PC-3 (cell line): Measurements from ENCODE around the gene RIPPLY3. TPM values are rescaled to one million over a fixed set of nuclear protein-coding genes. Genes with fewer than 3 reads are reported as not detected.
"Not testable (repeated sequence)": the region's sequence is repeated elsewhere in the genome, so short reads cannot be mapped to it uniquely, and the experiment has no call there.

ENCODE experiments used
- ATAC-seq: fragments of 200-7000 bp; cut with Tn5 transposase; 2 replicates; pipeline ENCODE4 v1.9.1; 2020; ENCODE audit warnings: mild to moderate bottlenecking, moderate library complexity
- BruUV-seq: library from RNA; stranded (reverse); fragments of 400-500 nt; replicated peaks from 2 replicates; lab custom pipeline; 2021; lab: Mats Ljungman, UMichigan
- CTCF ChIA-PET: fragments of 300-600 bp; sonication (Branson Sonifier 250); formaldehyde crosslinking; loops from one replicate; lab custom pipeline; 2022; ENCODE audit warnings: antibody characterized with exemption; lab: Charles Lee
- POLR2A ChIA-PET: fragments of 300-600 bp; sonication (Branson Sonifier 250); formaldehyde crosslinking; loops from one replicate; lab custom pipeline; 2022; ENCODE audit warnings: antibody characterized with exemption; ENCODE audit not compliant: unreplicated experiment; lab: Charles Lee
- DNase-seq: peaks from one replicate; pipeline ENCODE4 v3.0.0-alpha.2; 2015
- H2AFZ ChIP-seq: fragments of 300-600 bp; sonication (generic); 2 replicates; pipeline ENCODE4 v1.6.0; 2016; ENCODE audit warnings: antibody characterized with exemption, low read length
- H3F3A ChIP-seq: fragments of 300-600 bp; sonication (generic); one replicate; pipeline ENCODE4 v1.6.0; 2017; ENCODE audit warnings: antibody characterized with exemption, low read length, control low read depth, mild to moderate bottlenecking; ENCODE audit not compliant: unreplicated experiment
- H3K27ac ChIP-seq: fragments of 300-600 bp; sonication (generic); 2 replicates; pipeline ENCODE4 v1.5.1; 2016; ENCODE audit warnings: mild to moderate bottlenecking, low read length
- H3K27me3 ChIP-seq: fragments of 300-600 bp; sonication (generic); 2 replicates; pipeline ENCODE4 v1.6.1; 2016; ENCODE audit warnings: low read length, mixed read lengths
- H3K36me3 ChIP-seq: fragments of 300-600 bp; sonication (generic); 2 replicates; pipeline ENCODE4 v1.6.1; 2016; ENCODE audit warnings: low read depth, mixed run types, low read length, mixed read lengths
- H3K4me1 ChIP-seq: fragments of 300-600 bp; sonication (generic); 2 replicates; pipeline ENCODE4 v1.5.1; 2016; ENCODE audit warnings: low read length; ENCODE audit not compliant: insufficient read depth
- H3K4me2 ChIP-seq: fragments of 300-600 bp; sonication (generic); 2 replicates; pipeline ENCODE4 v1.6.0; 2016; ENCODE audit warnings: low read length
- H3K4me3 ChIP-seq: fragments of 300-600 bp; sonication (generic); 2 replicates; pipeline ENCODE4 v1.5.1; 2016; ENCODE audit warnings: mild to moderate bottlenecking, low read length, mixed read lengths
- H3K79me2 ChIP-seq: fragments of 300-600 bp; sonication (generic); 2 replicates; pipeline ENCODE4 v1.6.1; 2017; ENCODE audit warnings: low read length, mixed read lengths
- H3K9ac ChIP-seq: fragments of 300-600 bp; sonication (generic); 2 replicates; pipeline ENCODE4 v1.6.0; 2016; ENCODE audit warnings: mild to moderate bottlenecking, low read length
- H3K9me2 ChIP-seq: fragments of 300-600 bp; sonication (generic); replicated peaks from 2 replicates; pipeline ENCODE4 v1.6.1; 2016; ENCODE audit warnings: mixed run types, low read length, mixed read lengths
- H3K9me3 ChIP-seq: fragments of 300-600 bp; sonication (generic); 2 replicates; pipeline ENCODE4 v1.6.1; 2016; ENCODE audit warnings: low read length, mixed read lengths
- H4K20me1 ChIP-seq: fragments of 300-600 bp; sonication (generic); 2 replicates; pipeline ENCODE4 v1.6.1; 2016; ENCODE audit warnings: low read length, mixed read lengths
- EZH2 ChIP-seq: fragments of 300-600 bp; sonication (generic); IDR thresholded peaks from one replicate; pipeline ENCODE4 v1.6.1; 2017; ENCODE audit warnings: antibody characterized with exemption, mild to moderate bottlenecking, low read length; ENCODE audit not compliant: unreplicated experiment
- EZH2phosphoT487 ChIP-seq: fragments of 300-600 bp; sonication (generic); IDR thresholded peaks from 2 replicates; pipeline ENCODE4 v1.6.1; 2018; ENCODE audit warnings: mild to moderate bottlenecking, antibody characterized with exemption, low read length, borderline replicate concordance
- intact Hi-C: fragments of 100-400 bp; cut with micrococcal nuclease; formaldehyde crosslinking; loops from 2 replicates; pipeline ENCODE4 v1.9.0; 2023
- total RNA-seq: library from RNA; depleted of rRNA; stranded (reverse); fragments of >200 nt; gene quantifications from 2 replicates; pipeline ENCODE4 v1.2.3, GENCODE V29; 2014
- TF ChIP-seq, protein P1 (sequence below): fragments of 300-600 bp; sonication (generic); conservative IDR thresholded peaks from 2 replicates; pipeline ENCODE4 v1.5.1; 2017; ENCODE audit warnings: antibody characterized with exemption, low read depth, mild to moderate bottlenecking, low read length

The RIPPLY3 gene
- total RNA-seq, 1 experiment from 2014 or later = 10.0 TPM

GRCh38 chr21:36999131-36999898 lies 7.2 kb upstream of the RIPPLY3 start:
- BruUV-seq = no TSS peak
- Histone ChIP-seq H3K9me3 (no peaks in the 10 kb centered on the region), H3K9me2 (no peaks in the 10 kb centered on the region), H2AFZ (no peak overlapping the region), H3K27me3 (no peaks in the 10 kb centered on the region), H3K4me3 (no peak overlapping the region), H3K9ac (no peak overlapping the region), H3K4me1 (no peaks in the 10 kb centered on the region), H3K4me2 (no peak overlapping the region), H3K36me3 (no peaks in the 10 kb centered on the region), H4K20me1 (no peaks in the 10 kb centered on the region), H3K79me2 (no peaks in the 10 kb centered on the region), H3F3A (no peaks in the 10 kb centered on the region), H3K27ac (no peak overlapping the region)
- POLR2A ChIA-PET = no interaction called here
- ATAC-seq = no peak
- intact Hi-C loops = no loop called here
- TF ChIP-seq EZH2 = no peak
- TF ChIP-seq, protein P1, sequence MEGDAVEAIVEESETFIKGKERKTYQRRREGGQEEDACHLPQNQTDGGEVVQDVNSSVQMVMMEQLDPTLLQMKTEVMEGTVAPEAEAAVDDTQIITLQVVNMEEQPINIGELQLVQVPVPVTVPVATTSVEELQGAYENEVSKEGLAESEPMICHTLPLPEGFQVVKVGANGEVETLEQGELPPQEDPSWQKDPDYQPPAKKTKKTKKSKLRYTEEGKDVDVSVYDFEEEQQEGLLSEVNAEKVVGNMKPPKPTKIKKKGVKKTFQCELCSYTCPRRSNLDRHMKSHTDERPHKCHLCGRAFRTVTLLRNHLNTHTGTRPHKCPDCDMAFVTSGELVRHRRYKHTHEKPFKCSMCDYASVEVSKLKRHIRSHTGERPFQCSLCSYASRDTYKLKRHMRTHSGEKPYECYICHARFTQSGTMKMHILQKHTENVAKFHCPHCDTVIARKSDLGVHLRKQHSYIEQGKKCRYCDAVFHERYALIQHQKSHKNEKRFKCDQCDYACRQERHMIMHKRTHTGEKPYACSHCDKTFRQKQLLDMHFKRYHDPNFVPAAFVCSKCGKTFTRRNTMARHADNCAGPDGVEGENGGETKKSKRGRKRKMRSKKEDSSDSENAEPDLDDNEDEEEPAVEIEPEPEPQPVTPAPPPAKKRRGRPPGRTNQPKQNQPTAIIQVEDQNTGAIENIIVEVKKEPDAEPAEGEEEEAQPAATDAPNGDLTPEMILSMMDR = no peak
- no peak for TF ChIP-seq EZH2phosphoT487
- CTCF ChIA-PET = interaction anchor here (0.6 to 0.9 kb wide), 2 partner anchors 12 to 80 kb away, joined by 4 to 5 read pairs; no protein-coding TSS in a partner anchor
- no peak for DNase-seq

- ChIA-PET CTCF (no interaction called here), POLR2A (no interaction called here)
- no peaks in the 10 kb centered on the region for H3K9me3 ChIP-seq
- no peak for TF ChIP-seq EZH2
- TF ChIP-seq EZH2phosphoT487 = no peak
- TF ChIP-seq, protein P1 = peak; percentile 57
- no peaks in the 10 kb centered on the region for H3K36me3 ChIP-seq
- no peak overlapping the region for H3K27ac ChIP-seq
- H3K4me2 ChIP-seq = no peak overlapping the region
- intact Hi-C loops = no loop called here
- no peak overlapping the region for H2AFZ ChIP-seq
- peak; percentile 49 for DNase-seq
- BruUV-seq = no TSS peak
- no peaks in the 10 kb centered on the region for H3K27me3 ChIP-seq
- H3K9ac ChIP-seq = no peak overlapping the region
- no peaks in the 10 kb centered on the region for H3K4me1 ChIP-seq
- no peaks in the 10 kb centered on the region for H3F3A ChIP-seq
- H3K4me3 ChIP-seq = no peak overlapping the region
- no peaks in the 10 kb centered on the region for H4K20me1 ChIP-seq
- peak; percentile 67; the same call in 1 of the 2 replicates for ATAC-seq
- H3K79me2 ChIP-seq = no peaks in the 10 kb centered on the region
- no peaks in the 10 kb centered on the region for H3K9me2 ChIP-seq
Measured at GRCh38 chr21:37000381-37000780, 6.1 kb upstream of the RIPPLY3 start.

GRCh38 chr21:37001441-37001840 lies 5.1 kb upstream of the RIPPLY3 start:
- H3F3A ChIP-seq = no peaks in the 10 kb centered on the region
- no peak overlapping the region for H2AFZ ChIP-seq
- H3K4me3 ChIP-seq = no peak overlapping the region
- intact Hi-C loops = no loop called here
- ChIA-PET CTCF (interaction anchor here (0.6 kb wide), 1 partner anchor 35 kb away, joined by 4 read pairs; no protein-coding TSS in a partner anchor), POLR2A (no interaction called here)
- H4K20me1 ChIP-seq = no peaks in the 10 kb centered on the region
- H3K79me2 ChIP-seq = no peaks in the 10 kb centered on the region
- no peaks in the 10 kb centered on the region for H3K9me2 ChIP-seq
- no peaks in the 10 kb centered on the region for H3K27me3 ChIP-seq
- no peak overlapping the region for H3K4me2 ChIP-seq
- no peak overlapping the region for H3K9ac ChIP-seq
- no peak overlapping the region for H3K27ac ChIP-seq
- no peaks in the 10 kb centered on the region for H3K4me1 ChIP-seq
- DNase-seq (no peak), ATAC-seq (no peak)
- no TSS peak for BruUV-seq
- H3K36me3 ChIP-seq = no peaks in the 10 kb centered on the region
- no peaks in the 10 kb centered on the region for H3K9me3 ChIP-seq
- TF ChIP-seq EZH2 = no peak
- TF ChIP-seq, protein P1 = no peak
- TF ChIP-seq EZH2phosphoT487 = no peak

DNA sequence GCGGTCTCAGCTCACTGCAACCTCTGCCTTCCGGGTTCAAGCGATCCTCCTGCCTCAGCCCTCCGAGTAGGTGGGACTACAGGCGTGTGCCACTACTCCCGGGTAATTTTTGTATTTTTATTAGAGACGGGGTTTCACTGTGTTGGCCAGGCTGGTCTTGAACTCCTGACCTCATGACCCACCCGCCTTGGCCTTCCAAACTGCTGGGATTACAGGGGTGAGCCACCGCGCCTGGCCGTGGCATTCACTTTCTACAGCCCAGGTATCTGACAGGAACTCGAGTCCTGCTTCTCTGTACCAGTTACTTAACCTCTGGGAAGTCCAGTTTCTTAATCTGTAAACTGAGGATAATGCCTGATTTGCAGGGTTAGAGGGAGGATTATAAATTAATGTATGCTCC lies 3.7 kb upstream of the RIPPLY3 start:
- CTCF ChIA-PET, POLR2A ChIA-PET, ATAC-seq, H3K9me2 ChIP-seq, intact Hi-C loops, H2AFZ ChIP-seq, H4K20me1 ChIP-seq, H3K4me2 ChIP-seq, H3K27me3 ChIP-seq, H3K79me2 ChIP-seq, H3K36me3 ChIP-seq, DNase-seq, H3K4me1 ChIP-seq, H3K9me3 ChIP-seq, H3F3A ChIP-seq, H3K27ac ChIP-seq, H3K9ac ChIP-seq, BruUV-seq, H3K4me3 ChIP-seq: not testable (repeated sequence)
